Left cardiac atrium (tissue), 4 donors: Measurements from ENCODE around the gene TMEM131L. TPM values are rescaled to one million over a fixed set of nuclear protein-coding genes. Genes with fewer than 3 reads are reported as not detected.
A peak's percentile ranks its signal among the peaks of the same experiment; 100 is the strongest.
"Not testable (repeated sequence)": the region's sequence is repeated elsewhere in the genome, so short reads cannot be mapped to it uniquely, and the experiment has no call there.

ENCODE experiments used
- ATAC-seq, 2 donors: fragments of 200-7000 bp; cut with Tn5 transposase; one replicate each; pipeline ENCODE4 v1.9.1; 2020; ENCODE audit warnings: mild to moderate bottlenecking in 2 of 2, moderate library complexity in 2 of 2
- DNase-seq: peaks from one replicate; pipeline ENCODE4 v3.0.0-alpha.2; 2020
- intact Hi-C, 2 donors: fragments of 100-400 bp; cut with DNase I; formaldehyde crosslinking; loops; one replicate each; pipeline versions ENCODE4 v1.14.1 to v1.15.1; 2022 to 2023
- total RNA-seq, 2 donors: library from RNA; stranded (reverse); fragmentation: NEBNext Ultra II Directional; extraction: Animal tissue kit (Norgen Biotek cat#: 25700); gene quantifications; one replicate each; pipeline ENCODE4 v1.2.1, GENCODE V29; 2021
- donor health status: DM: no; HTN: yes; CAD: no.
- donor health status: DM: no; HTN: yes; CAD: no; lungs with severe emphysema.
- donor health status: DM: yes; HTN: yes; CAD: no.
- donor health status: Dilated cardiomyopathy.

Gene TMEM131L
- total RNA-seq, 2 donors from 2014 or later, result 8.1 to 13.1 TPM

GRCh38 chr4:153467897-153468262 lies 1.7 kb downstream of the TMEM131L start:
- ATAC-seq, result no peak
- DNase-seq, result no peak
- intact Hi-C loops, result loop anchor here (5.0 to 10.0 kb wide), 3 partner anchors 99 to 123 kb away; partner anchors contain the start of gene MND1 (in 2 of the 2)

DNA sequence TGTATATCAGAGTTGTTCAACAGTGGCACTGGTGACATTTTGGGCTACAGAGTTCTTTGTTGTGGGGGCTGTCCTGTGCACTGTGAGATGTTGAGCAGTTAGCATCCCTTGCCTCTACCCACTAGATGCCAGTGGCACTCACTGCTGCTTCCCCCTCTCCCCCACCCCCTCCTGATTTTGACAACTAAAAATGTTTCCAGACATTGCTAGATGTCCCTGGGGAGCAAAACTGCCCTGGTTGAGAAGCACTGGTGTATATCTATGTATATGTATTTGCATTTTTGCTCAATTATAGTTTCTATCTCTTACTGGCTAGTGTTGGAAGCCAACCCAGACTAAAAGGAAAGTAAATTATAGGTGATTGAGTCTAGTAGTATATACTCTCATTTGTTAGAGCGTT lies 2.4 kb downstream of the TMEM131L start:
- no peak for ATAC-seq
- intact Hi-C loops, result loop anchor here (5.0 to 10.0 kb wide), 3 partner anchors 99 to 124 kb away; partner anchors contain the start of gene MND1 (in 2 of the 2)
- DNase-seq, result no peak

GRCh38 chr4:153469031-153469430 lies 2.9 kb downstream of the TMEM131L start:
- ATAC-seq (no peak), DNase-seq (no peak)
- intact Hi-C loops, result loop anchor here (5.0 to 10.0 kb wide), 3 partner anchors 98 to 124 kb away; partner anchors contain the start of gene MND1 (in 2 of the 2)

- intact Hi-C loops, ATAC-seq, DNase-seq: not testable (repeated sequence)
Observed at GRCh38 chr4:153471071-153471697, 5.0 kb downstream of the TMEM131L start.

DNA sequence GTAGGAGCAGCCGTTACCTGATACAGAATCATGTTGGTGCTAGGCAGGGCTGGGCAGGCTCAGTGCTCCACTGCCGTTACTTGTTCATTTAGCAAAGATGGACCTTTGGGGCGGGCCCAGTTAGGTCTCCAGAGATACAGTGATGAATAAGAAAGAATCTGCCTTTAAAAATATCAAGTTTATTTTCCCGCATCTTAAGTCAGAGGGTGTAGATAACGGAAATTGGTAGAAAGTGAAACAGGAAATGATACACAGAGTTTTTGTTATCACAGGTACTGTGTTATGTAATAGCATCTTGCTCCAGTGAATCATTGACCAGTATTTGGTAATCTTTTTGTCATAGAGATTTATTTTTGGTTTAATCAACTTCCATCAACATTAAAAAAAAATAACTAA lies 5.5 kb downstream of the TMEM131L start:
- intact Hi-C loops, result no loop called here
- peak in 1 of 2 donors; percentile 40 for ATAC-seq
- no peak for DNase-seq

GRCh38 chr4:153472122-153473037 lies 6.2 kb downstream of the TMEM131L start:
- no peak for DNase-seq
- ATAC-seq, result no peak

GRCh38 chr4:153474251-153474650 lies 8.1 kb downstream of the TMEM131L start:
- intact Hi-C loops, result no loop called here
- DNase-seq, result no peak
- no peak for ATAC-seq

More at GRCh38 chr4:153472122-153473037, 6.2 kb downstream of the TMEM131L start:
- intact Hi-C loops, result no loop called here

DNA sequence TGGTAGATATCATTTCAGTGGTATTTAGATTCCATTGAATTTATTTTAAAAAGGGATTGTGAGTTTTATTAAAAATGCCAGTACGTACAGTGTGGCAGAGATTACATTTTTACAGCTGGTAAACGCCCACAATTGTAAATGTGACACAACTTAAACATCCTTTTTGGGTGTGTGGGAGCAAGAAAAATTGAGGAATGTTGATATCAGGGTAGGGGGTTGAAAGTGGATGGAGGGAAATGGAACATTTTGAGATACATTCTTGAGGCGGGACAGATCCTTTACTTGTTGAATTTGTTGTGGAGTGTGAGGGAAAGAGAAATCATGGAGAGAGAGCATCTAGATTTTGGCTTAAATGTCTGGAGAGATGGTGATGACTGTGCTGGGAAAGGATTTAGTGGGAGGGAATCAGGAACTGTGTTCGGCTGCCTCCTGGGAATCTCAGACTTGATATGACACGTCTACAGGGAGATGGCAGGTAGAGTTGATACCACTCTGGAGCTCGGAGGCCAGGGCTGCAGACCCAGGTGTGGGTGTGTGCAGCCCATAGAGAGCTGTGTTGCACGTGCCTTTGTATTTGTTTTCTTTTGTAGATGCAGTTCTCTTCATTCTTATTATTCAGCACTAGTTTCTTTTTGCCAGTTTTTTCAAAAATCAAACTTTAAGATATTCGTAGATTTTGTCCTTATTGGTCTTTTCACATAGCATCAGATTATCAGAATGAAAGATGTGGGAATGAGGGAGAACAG lies 10.8 kb downstream of the TMEM131L start:
- DNase-seq, result no peak
- intact Hi-C loops, result no loop called here
- peak in 1 of 2 donors; percentile 38 for ATAC-seq

GRCh38 chr4:153479101-153479500 lies 12.9 kb downstream of the TMEM131L start:
- intact Hi-C loops, result no loop called here
- ATAC-seq (no peak), DNase-seq (no peak)

GRCh38 chr4:153480704-153481103 lies 14.5 kb downstream of the TMEM131L start:
- intact Hi-C loops, result no loop called here
- DNase-seq (no peak), ATAC-seq (no peak)

DNA sequence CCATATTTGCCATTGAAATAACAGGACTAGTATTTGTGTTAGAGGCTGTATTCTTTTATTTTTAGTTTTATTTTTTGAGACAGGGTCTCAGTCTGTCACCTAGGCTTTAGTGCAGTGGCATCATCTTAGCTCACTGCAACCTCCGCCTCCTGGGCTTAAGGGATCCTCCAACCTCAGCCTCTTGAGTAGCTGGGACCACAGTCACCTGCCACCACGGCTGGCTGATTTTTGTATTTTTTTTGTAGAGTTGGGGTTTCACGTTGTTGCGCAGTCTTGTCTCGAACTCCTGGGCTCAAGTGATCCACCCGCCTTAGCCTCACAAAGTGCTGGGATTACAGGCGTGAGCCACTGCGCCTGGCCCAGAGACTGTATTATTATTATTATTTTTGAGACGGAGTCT lies 15.3 kb downstream of the TMEM131L start:
- intact Hi-C loops, result no loop called here
- ATAC-seq, result no peak

GRCh38 chr4:153483432-153484418 lies 17.6 kb downstream of the TMEM131L start:
- ATAC-seq, result no peak
- DNase-seq, result no peak
- intact Hi-C loops, result no loop called here

More for the DNA sequence above, 15.3 kb downstream of the TMEM131L start:
- no peak for DNase-seq

DNA sequence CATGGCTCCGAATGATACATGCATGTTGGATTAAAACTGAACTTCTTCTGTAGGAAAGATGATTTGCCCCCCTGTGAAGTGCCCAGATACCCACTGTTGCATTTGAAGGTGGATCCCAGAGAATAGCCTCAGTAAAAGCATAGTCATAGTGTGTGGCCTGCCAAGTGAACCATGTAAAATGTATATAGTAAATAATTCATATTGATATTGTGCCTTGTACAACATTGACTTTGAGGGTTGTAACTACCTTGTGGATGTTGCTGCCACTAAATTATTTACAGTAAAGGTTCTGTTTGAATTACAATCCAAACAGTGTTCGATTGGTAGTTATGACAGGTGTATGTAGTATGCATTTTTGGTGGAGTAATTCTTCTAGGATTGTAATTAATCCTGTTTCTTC lies 19.2 kb downstream of the TMEM131L start:
- intact Hi-C loops, result no loop called here
- no peak for ATAC-seq
- DNase-seq, result no peak

DNA sequence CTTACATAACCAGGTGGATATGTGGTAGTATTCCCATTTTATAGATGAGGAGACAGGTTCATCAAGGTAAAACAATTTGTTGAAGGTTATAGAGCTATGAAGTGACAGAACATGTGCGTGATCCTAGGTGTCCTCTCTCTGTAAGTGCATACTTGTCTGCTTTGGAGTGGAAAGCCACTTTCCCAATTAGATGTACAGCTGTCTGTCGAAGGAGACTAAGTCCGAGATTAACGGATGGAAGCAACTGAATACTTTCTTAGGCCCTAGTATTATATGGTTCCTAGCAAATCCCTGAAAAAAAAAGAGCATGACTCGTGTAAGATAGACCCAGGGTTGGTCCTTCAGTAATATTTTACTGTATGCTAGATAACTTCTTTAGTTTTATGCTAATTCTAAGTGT lies 19.7 kb downstream of the TMEM131L start:
- intact Hi-C loops, result no loop called here
- ATAC-seq (no peak), DNase-seq (no peak)

DNA sequence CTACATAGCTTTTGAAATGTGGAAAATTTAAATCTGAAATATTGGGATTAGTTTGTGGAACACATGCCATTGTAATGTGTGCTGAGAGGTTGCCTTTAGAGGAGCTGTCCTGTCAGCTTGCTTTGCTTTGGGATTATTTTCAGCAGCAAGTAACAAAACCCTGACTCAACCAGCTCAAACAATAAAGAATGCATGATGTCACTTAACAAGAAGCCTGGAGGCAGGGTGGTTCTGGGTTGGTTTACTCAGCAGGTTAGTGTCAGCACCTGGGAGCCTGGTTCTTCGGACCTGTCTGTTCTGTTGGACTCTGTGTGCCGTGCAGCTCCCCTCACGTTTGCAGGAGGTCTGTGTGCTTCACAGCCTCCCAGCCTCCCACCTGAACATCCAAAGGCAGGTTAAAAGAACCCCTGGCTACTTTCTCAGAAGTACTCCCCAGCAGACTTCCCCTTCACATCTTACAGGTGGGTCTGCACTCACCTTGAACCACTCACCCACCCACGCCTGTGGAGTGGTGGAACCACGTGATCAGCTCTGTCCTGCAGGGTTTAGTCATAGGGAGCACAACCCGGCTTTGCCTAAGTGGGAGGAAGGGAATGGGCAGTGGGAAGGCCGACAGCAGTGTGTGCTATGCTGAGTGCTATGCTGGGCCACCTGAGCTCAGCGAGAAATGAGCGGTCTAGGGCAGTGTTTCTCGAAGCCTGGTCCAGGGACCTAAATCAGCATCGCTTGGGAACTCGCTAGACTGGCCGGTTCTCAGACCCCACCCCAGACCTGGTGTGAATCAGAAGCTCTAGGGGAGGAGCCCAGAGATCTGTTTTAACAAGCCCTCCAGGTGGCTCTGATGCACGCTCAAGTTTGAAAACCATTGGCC lies 20.4 kb downstream of the TMEM131L start:
- ATAC-seq (peak in 1 of 2 donors; percentile 68), DNase-seq (no peak)
- intact Hi-C loops, result no loop called here

- intact Hi-C loops, result no loop called here
- ATAC-seq (peak; percentile 40 to 63), DNase-seq (peak; percentile 58)
Observed at GRCh38 chr4:153488006-153488891, 22.1 kb downstream of the TMEM131L start.
